GM23338 (cell line): ENCODE data around the gene SORL1-AS1.

ENCODE experiments used
- ATAC-seq: fragments of 200-7000 bp; cut with Tn5 transposase; 3 replicates; pipeline ENCODE4 v1.9.1; 2020
- DNase-seq: peaks from one replicate; pipeline ENCODE4 v3.0.0-alpha.2; 2015; ENCODE audit warnings: low spot score
- H2AFZ ChIP-seq: fragments of 200-600 bp; sonication (generic); 2 replicates; pipeline ENCODE4 v1.8.0; 2016; ENCODE audit warnings: antibody characterized with exemption, mild to moderate bottlenecking, moderate library complexity
- H3F3A ChIP-seq: fragments of 200-600 bp; sonication (generic); replicated peaks from 2 replicates; pipeline ENCODE4 v1.8.0; 2017; ENCODE audit warnings: antibody characterized with exemption, mixed run types, low read depth
- H3K27ac ChIP-seq: fragments of 200-600 bp; sonication (generic); 2 replicates; pipeline ENCODE4 v1.6.1; 2016; ENCODE audit warnings: low read depth
- H3K27me3 ChIP-seq: fragments of 200-600 bp; sonication (generic); 2 replicates; pipeline ENCODE4 v1.8.0; 2016; ENCODE audit warnings: mild to moderate bottlenecking, mixed run types, moderate library complexity; ENCODE audit not compliant: insufficient read depth
- H3K36me3 ChIP-seq: fragments of 200-600 bp; sonication (generic); 2 replicates; pipeline ENCODE4 v1.8.0; 2016; ENCODE audit warnings: mild to moderate bottlenecking; ENCODE audit not compliant: insufficient read depth
- H3K4me1 ChIP-seq: fragments of 200-600 bp; sonication (generic); 2 replicates; pipeline ENCODE4 v1.8.0; 2016; ENCODE audit warnings: mild to moderate bottlenecking, moderate library complexity; ENCODE audit not compliant: insufficient read depth
- H3K4me2 ChIP-seq: fragments of 200-600 bp; sonication (generic); 2 replicates; pipeline ENCODE4 v1.7.1; 2017; ENCODE audit warnings: mixed run types
- H3K4me3 ChIP-seq: fragments of 200-600 bp; sonication (generic); 2 replicates; pipeline ENCODE4 v1.6.1; 2016; ENCODE audit warnings: mixed run types
- H3K79me2 ChIP-seq: fragments of 200-600 bp; sonication (generic); replicated peaks from 2 replicates; pipeline ENCODE4 v1.8.0; 2017; ENCODE audit warnings: mild to moderate bottlenecking; ENCODE audit not compliant: insufficient read depth
- H3K9me2 ChIP-seq: fragments of 200-600 bp; sonication (generic); 2 replicates; pipeline ENCODE4 v1.8.0; 2017; ENCODE audit not compliant: insufficient read depth
- H4K20me1 ChIP-seq: fragments of 200-600 bp; sonication (generic); replicated peaks from 2 replicates; pipeline ENCODE4 v1.8.0; 2017; ENCODE audit warnings: mild to moderate bottlenecking; ENCODE audit not compliant: insufficient read depth
- H3K27ac Mint-ChIP-seq: 2 replicates; pipeline ENCODE4 v1.8.0; 2020; ENCODE audit warnings: inconsistent platforms, mild to moderate bottlenecking, moderate library complexity, mixed read lengths
- H3K27me3 Mint-ChIP-seq: 3 replicates; pipeline ENCODE4 v1.8.0; 2022; ENCODE audit warnings: low read depth, mild to moderate bottlenecking, moderate library complexity, mixed read lengths, inconsistent platforms; ENCODE audit not compliant: insufficient read depth, poor library complexity
- H3K36me3 Mint-ChIP-seq: 3 replicates; pipeline ENCODE4 v1.8.0; 2021; ENCODE audit warnings: low read depth, mild to moderate bottlenecking, inconsistent platforms, moderate library complexity, mixed read lengths
- H3K4me1 Mint-ChIP-seq: 3 replicates; pipeline ENCODE4 v1.8.0; 2020; ENCODE audit warnings: mild to moderate bottlenecking, inconsistent platforms, mixed read lengths
- H3K4me3 Mint-ChIP-seq: 3 replicates; pipeline ENCODE4 v1.8.0; 2021; ENCODE audit warnings: moderate library complexity, mild to moderate bottlenecking, inconsistent platforms, mixed read lengths
- H3K9me3 Mint-ChIP-seq: 3 replicates; pipeline ENCODE4 v1.8.0; 2020; ENCODE audit warnings: moderate library complexity, mild to moderate bottlenecking, inconsistent platforms, mixed read lengths
- CTCF ChIP-seq, 2 experiments: fragments of 200-600 bp in 1 of 2; sonication (generic) in 1 of 2; conservative IDR thresholded peaks; 2 replicates each; pipeline versions ENCODE4 v1.5.1 to v1.6.1; 2016 to 2017; ENCODE audit warnings: antibody characterized with exemption in 2 of 2, low read depth in 2 of 2, mild to moderate bottlenecking in 2 of 2, moderate library complexity in 1 of 2
- ETS1 ChIP-seq: IDR thresholded peaks from 2 replicates; pipeline ENCODE4 v1.6.1; 2016; ENCODE audit warnings: antibody characterized with exemption
- EZH2 ChIP-seq: fragments of 200-600 bp; sonication (generic); IDR thresholded peaks from one replicate; pipeline ENCODE4 v1.8.0; 2017; ENCODE audit warnings: antibody characterized with exemption, mild to moderate bottlenecking, low read depth; ENCODE audit not compliant: unreplicated experiment
- NANOG ChIP-seq: IDR thresholded peaks from 2 replicates; pipeline ENCODE4 v1.6.1; 2016; ENCODE audit warnings: antibody characterized with exemption, borderline replicate concordance
- POLR2AphosphoS5 ChIP-seq: IDR thresholded peaks from 2 replicates; pipeline ENCODE4 v1.6.1; 2016; ENCODE audit warnings: antibody characterized with exemption, low read depth
- REST ChIP-seq: IDR thresholded peaks from one replicate; pipeline ENCODE4 v1.6.1; 2018; ENCODE audit warnings: antibody characterized with exemption; ENCODE audit not compliant: unreplicated experiment
- ZNF114 ChIP-seq: fragments of 250-450 bp; sonication (Bioruptor Pico); IDR thresholded peaks from 2 replicates; pipeline ENCODE4 v1.5.0; 2020; ENCODE audit warnings: mild to moderate bottlenecking, moderate library complexity
- ZNF462 ChIP-seq: fragments of 250-450 bp; sonication (Bioruptor Pico); IDR thresholded peaks from 2 replicates; pipeline ENCODE4 v1.5.0; 2020; ENCODE audit warnings: mild to moderate bottlenecking, moderate library complexity

SORL1-AS1 gene

GRCh38 chr11:121467471-121467870 lies 14.7 kb upstream of the SORL1-AS1 start:
- Histone ChIP-seq H3K4me3 (0 out of 2 replicates have a peak overlapping the region, but pooled peaks have one; percentile 5), H3K27me3 (no peaks in the 10 kb centered on the region), H3K9me2 (no peaks in the 10 kb centered on the region), H3K4me2 (peak overlapping the region; percentile 34), H3K4me1 (peaks cover 69% of the 10 kb centered on the region), H3K27ac (peak overlapping the region; percentile 67; the same call in 1 of the 2 replicates), H2AFZ (no peak overlapping the region), H3K79me2 (peaks cover 93% of the 10 kb centered on the region), H3K36me3 (peaks cover 14% of the 10 kb centered on the region), H4K20me1 (peaks cover 11% of the 10 kb centered on the region), H3F3A (peaks cover 5% of the 10 kb centered on the region; the same call in 1 of the 2 replicates)
- peaks cover 69% of the 10 kb centered on the region for H3K4me1 Mint-ChIP-seq
- H3K4me3 Mint-ChIP-seq: 0 out of 3 replicates have a peak overlapping the region, but pooled peaks have one; percentile 25
- no peak for DNase-seq
- H3K27me3 Mint-ChIP-seq: peaks cover 13% of the 10 kb centered on the region
- peak overlapping the region; percentile 57 for H3K27ac Mint-ChIP-seq
- no peak for TF ChIP-seq CTCF (conservative IDR thresholded peaks at IDR 0.05; ENCODE audit: low read depth in 2 of 2)
- no peak for TF ChIP-seq ETS1
- TF ChIP-seq NANOG: no peak
- no peak for TF ChIP-seq ZNF462 (CRISPR knock-in tag)
- no peak for TF ChIP-seq EZH2
- TF ChIP-seq ZNF114 (CRISPR knock-in tag): no peak
- no peak for TF ChIP-seq POLR2AphosphoS5
- no peak for TF ChIP-seq REST
- H3K36me3 Mint-ChIP-seq: peaks cover 29% of the 10 kb centered on the region
- H3K9me3 Mint-ChIP-seq: no peaks in the 10 kb centered on the region
- ATAC-seq: no peak
